OCI-LY7 (cell line): ENCODE results near the gene SMAD6.

ENCODE experiments used
- CTCF ChIP-seq: fragments of 200-600 bp; sonication (generic); conservative IDR thresholded peaks from 2 replicates; pipeline ENCODE4 v1.5.1; 2014; ENCODE audit warnings: mild to moderate bottlenecking, antibody characterized with exemption, low read length, moderate library complexity, mixed read lengths
- EZH2phosphoT487 ChIP-seq: fragments of 200-600 bp; sonication (generic); IDR thresholded peaks from 2 replicates; pipeline ENCODE4 v1.6.1; 2018; ENCODE audit warnings: low read depth, borderline replicate concordance, mild to moderate bottlenecking, mixed run types, antibody characterized with exemption, low read length, moderate library complexity, mixed read lengths

DNA sequence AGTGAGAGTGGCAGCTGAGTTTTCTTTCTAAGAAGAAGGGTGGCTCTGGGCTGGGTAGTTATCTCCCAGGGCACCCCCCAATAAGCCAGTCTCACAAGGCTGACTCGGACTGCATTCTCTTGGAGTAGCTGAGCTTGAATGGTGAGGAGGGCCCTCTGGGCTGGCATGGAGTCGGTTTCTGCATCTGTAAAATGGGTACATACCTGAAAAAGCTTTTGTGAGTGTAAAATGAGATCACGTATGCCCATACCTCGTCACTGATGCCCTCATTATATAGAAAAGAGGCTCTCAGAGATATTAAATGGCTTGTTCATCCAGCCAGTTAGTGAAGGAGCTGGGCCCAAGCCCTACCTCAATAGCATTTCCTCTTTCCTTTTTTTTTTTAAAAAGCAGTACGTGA lies 41.2 kb downstream of the SMAD6 start:
- no peak for TF ChIP-seq CTCF
- no peak for TF ChIP-seq EZH2phosphoT487
